Urinary bladder (tissue), 4 donors: Measurements from ENCODE around the gene NFIC. TPM values are rescaled to one million over a fixed set of nuclear protein-coding genes. Genes with fewer than 3 reads are reported as not detected.

Experiments used
- DNase-seq: peaks from one replicate; pipeline ENCODE4 v3.0.0-alpha.2; 2015; ENCODE audit errors: extremely low spot score
- H3K27ac ChIP-seq: one replicate; pipeline ENCODE4 v1.5.1; 2013; ENCODE audit warnings: low read depth, mild to moderate bottlenecking, moderate library complexity
- H3K36me3 ChIP-seq: one replicate; pipeline ENCODE4 v1.6.1; 2013; ENCODE audit warnings: mild to moderate bottlenecking, moderate library complexity; ENCODE audit not compliant: insufficient read depth
- H3K4me1 ChIP-seq: one replicate; pipeline ENCODE4 v1.6.1; 2013; ENCODE audit warnings: mild to moderate bottlenecking, moderate library complexity; ENCODE audit not compliant: insufficient read depth
- H3K4me3 ChIP-seq: one replicate; pipeline ENCODE4 v1.5.1; 2013; ENCODE audit warnings: low read depth, low read length
- WGBS: extraction: QIAGEN DNeasy Blood & Tissue Kit; methylation state at CpG from one replicate; pipeline ENCODE4 v1.1.7; 2013; 5-methylcytosine and 5-hydroxymethylcytosine counted together
- polyA plus RNA-seq: library from polyadenylated mRNA; stranded (reverse); fragments of 200-250 nt; gene quantifications from one replicate; pipeline ENCODE4 v1.2.3, GENCODE V29; 2013
- total RNA-seq: library from RNA; depleted of rRNA; stranded (reverse); fragments of >200 nt; gene quantifications from one replicate; pipeline ENCODE4 v1.2.3, GENCODE V29; 2014
- donor health status: healthy with polysubstance abuse.
- donor health status: healthy.

The NFIC gene
- total and polyA plus RNA-seq, 2 donors: 26.4 to 112 TPM

GRCh38 chr19:3359015-3359918, 7.1 kb upstream of the NFIC start:
- H3K4me1 ChIP-seq: no peaks in the 10 kb centered on the region
- DNase-seq: no peak
- WGBS: 1% methylated on average over 110 of the region's 129 CpGs

GRCh38 chr19:3359919-3360420, 6.4 kb upstream of the NFIC start:
- Histone ChIP-seq H3K4me1 (no peaks in the 10 kb centered on the region), H3K27ac (peak overlapping the region; percentile 92), H3K36me3 (no peaks in the 10 kb centered on the region), H3K4me3 (peak overlapping the region; percentile 100)
- WGBS: under 1% methylated on average over 80 of the region's 81 CpGs
- no peak for DNase-seq

More at GRCh38 chr19:3359015-3359918, 7.1 kb upstream of the NFIC start:
- peak overlapping the region; percentile 100 for H3K4me3 ChIP-seq
- no peaks in the 10 kb centered on the region for H3K36me3 ChIP-seq
- peak overlapping the region; percentile 92 for H3K27ac ChIP-seq

GRCh38 chr19:3360421-3361383, 5.7 kb upstream of the NFIC start:
- DNase-seq: no peak
- H3K36me3 ChIP-seq: no peaks in the 10 kb centered on the region
- peak overlapping the region; percentile 100 for H3K4me3 ChIP-seq
- H3K27ac ChIP-seq: peak overlapping the region; percentile 84
- WGBS: under 1% methylated on average over 90 of the region's 90 CpGs
- no peaks in the 10 kb centered on the region for H3K4me1 ChIP-seq

GRCh38 chr19:3361384-3362216, 4.8 kb upstream of the NFIC start:
- peak overlapping the region; percentile 84 for H3K27ac ChIP-seq
- 28% methylated on average over 27 of the region's 27 CpGs for WGBS
- no peaks in the 10 kb centered on the region for H3K4me1 ChIP-seq
- H3K4me3 ChIP-seq: peak overlapping the region; percentile 100
- no peak for DNase-seq
- H3K36me3 ChIP-seq: no peaks in the 10 kb centered on the region

- H3K4me1 ChIP-seq: no peaks in the 10 kb centered on the region
- no peak for DNase-seq
- H3K4me3 ChIP-seq: no peak overlapping the region
- no peak overlapping the region for H3K27ac ChIP-seq
- no peaks in the 10 kb centered on the region for H3K36me3 ChIP-seq
- 53% methylated on average over 9 of the region's 9 CpGs for WGBS
Observed at GRCh38 chr19:3362217-3362906, 4.0 kb upstream of the NFIC start.

- Histone ChIP-seq H3K27ac (no peak overlapping the region), H3K4me1 (no peaks in the 10 kb centered on the region)
- DNase-seq: no peak
Observed at GRCh38 chr19:3363841-3364500, 2.4 kb upstream of the NFIC start.

GRCh38 chr19:3364501-3364858, 1.9 kb upstream of the NFIC start:
- Histone ChIP-seq H3K4me3 (no peak overlapping the region), H3K36me3 (no peaks in the 10 kb centered on the region), H3K27ac (peak overlapping the region; percentile 35), H3K4me1 (no peaks in the 10 kb centered on the region)
- no peak for DNase-seq
- 55% methylated on average over 4 of the region's 4 CpGs for WGBS

More at GRCh38 chr19:3363841-3364500, 2.4 kb upstream of the NFIC start:
- no peaks in the 10 kb centered on the region for H3K36me3 ChIP-seq
- 61% methylated on average over 16 of the region's 16 CpGs for WGBS
- no peak overlapping the region for H3K4me3 ChIP-seq

GRCh38 chr19:3365093-3365835, 1.1 kb upstream of the NFIC start:
- no peak for DNase-seq
- Histone ChIP-seq H3K36me3 (no peaks in the 10 kb centered on the region), H3K4me1 (no peaks in the 10 kb centered on the region), H3K27ac (peak overlapping the region; percentile 90), H3K4me3 (peak overlapping the region; percentile 89)
- 29% methylated on average over 9 of the region's 9 CpGs for WGBS

- WGBS: under 1% methylated on average over 65 of the region's 65 CpGs
- Histone ChIP-seq H3K36me3 (no peaks in the 10 kb centered on the region), H3K27ac (peak overlapping the region; percentile 87), H3K4me3 (peak overlapping the region; percentile 89), H3K4me1 (no peaks in the 10 kb centered on the region)
- DNase-seq: no peak
Observed at GRCh38 chr19:3366753-3367627, 607 bp downstream of the NFIC start.

- Histone ChIP-seq H3K4me3 (peak overlapping the region; percentile 89), H3K27ac (peak overlapping the region; percentile 76), H3K36me3 (no peaks in the 10 kb centered on the region), H3K4me1 (no peaks in the 10 kb centered on the region)
- no peak for DNase-seq
- 21% methylated on average over 24 of the region's 24 CpGs for WGBS
Observed at GRCh38 chr19:3367628-3368440, 1.5 kb downstream of the NFIC start.
